ENCODE measurements around the gene HEATR9.

HEATR9 gene

GRCh38 chr17:35879773-35880654 lies 11.3 kb upstream of the HEATR9 start, which contains the start of gene CCL5:
Gene CCL5 (minus strand): TSS chr17:35880360.
- no peak for TF ChIP-seq CTCF (IDR thresholded peaks at IDR 0.05; ENCODE audit: low read depth, low read length)
- H3K4me3 ChIP-seq (ENCODE audit: low read depth, low read length) = no peak within 1 kb of the TSS

GRCh38 chr17:35878361-35878760 lies 9.7 kb upstream of the HEATR9 start:
- no peak for TF ChIP-seq CTCF (IDR thresholded peaks at IDR 0.05; ENCODE audit: low read depth, low read length)
- no peak overlapping the region for H3K4me3 ChIP-seq (ENCODE audit: low read depth, low read length)

- no peak overlapping the region for H3K4me3 ChIP-seq (ENCODE audit: low read depth, low read length)
Measured at GRCh38 chr17:35877345-35878029, 8.8 kb upstream of the HEATR9 start.

GRCh38 chr17:35876534-35876933 lies 7.8 kb upstream of the HEATR9 start:
- no peak overlapping the region for H3K4me3 ChIP-seq (ENCODE audit: low read depth, low read length)
- TF ChIP-seq CTCF (IDR thresholded peaks at IDR 0.05; ENCODE audit: low read depth, low read length) = no peak

More at GRCh38 chr17:35877345-35878029, 8.8 kb upstream of the HEATR9 start:
- TF ChIP-seq CTCF (IDR thresholded peaks at IDR 0.05; ENCODE audit: low read depth, low read length) = no peak

- no peak for TF ChIP-seq CTCF (IDR thresholded peaks at IDR 0.05; ENCODE audit: low read depth, low read length)
- no peak overlapping the region for H3K4me3 ChIP-seq (ENCODE audit: low read depth, low read length)
Measured at GRCh38 chr17:35875800-35876139, 7.1 kb upstream of the HEATR9 start.

GRCh38 chr17:35875072-35875799 lies 6.5 kb upstream of the HEATR9 start:
- TF ChIP-seq CTCF (IDR thresholded peaks at IDR 0.05; ENCODE audit: low read depth, low read length) = no peak
- no peak overlapping the region for H3K4me3 ChIP-seq (ENCODE audit: low read depth, low read length)

Measured in WI38 (cell line).